Activated T-cell treated with anti-CD3 and anti-CD28 coated beads, Interleukin-2, amount 50 U/mL, for 24 hours (primary cell): ENCODE measurements around the gene CCDC177.

Source experiments
- DNase-seq: peaks from one replicate; pipeline ENCODE4 v3.0.0-alpha.2; 2020
- H3K27ac Mint-ChIP-seq: 2 replicates; pipeline ENCODE4 v1.8.0; 2020; ENCODE audit warnings: mild to moderate bottlenecking, mixed read lengths
- H3K27me3 Mint-ChIP-seq: 2 replicates; pipeline ENCODE4 v1.8.0; 2020; ENCODE audit warnings: mixed read lengths
- H3K36me3 Mint-ChIP-seq: 2 replicates; pipeline ENCODE4 v1.8.0; 2020; ENCODE audit warnings: low read depth, mixed read lengths
- H3K4me1 Mint-ChIP-seq: 2 replicates; pipeline ENCODE4 v1.8.0; 2020; ENCODE audit warnings: low read depth, mixed read lengths
- H3K4me3 Mint-ChIP-seq: 2 replicates; pipeline ENCODE4 v1.8.0; 2020; ENCODE audit warnings: mild to moderate bottlenecking, moderate library complexity, mixed read lengths
- H3K9me3 Mint-ChIP-seq: 2 replicates; pipeline ENCODE4 v1.8.0; 2020; ENCODE audit warnings: mixed read lengths

Gene CCDC177

DNA sequence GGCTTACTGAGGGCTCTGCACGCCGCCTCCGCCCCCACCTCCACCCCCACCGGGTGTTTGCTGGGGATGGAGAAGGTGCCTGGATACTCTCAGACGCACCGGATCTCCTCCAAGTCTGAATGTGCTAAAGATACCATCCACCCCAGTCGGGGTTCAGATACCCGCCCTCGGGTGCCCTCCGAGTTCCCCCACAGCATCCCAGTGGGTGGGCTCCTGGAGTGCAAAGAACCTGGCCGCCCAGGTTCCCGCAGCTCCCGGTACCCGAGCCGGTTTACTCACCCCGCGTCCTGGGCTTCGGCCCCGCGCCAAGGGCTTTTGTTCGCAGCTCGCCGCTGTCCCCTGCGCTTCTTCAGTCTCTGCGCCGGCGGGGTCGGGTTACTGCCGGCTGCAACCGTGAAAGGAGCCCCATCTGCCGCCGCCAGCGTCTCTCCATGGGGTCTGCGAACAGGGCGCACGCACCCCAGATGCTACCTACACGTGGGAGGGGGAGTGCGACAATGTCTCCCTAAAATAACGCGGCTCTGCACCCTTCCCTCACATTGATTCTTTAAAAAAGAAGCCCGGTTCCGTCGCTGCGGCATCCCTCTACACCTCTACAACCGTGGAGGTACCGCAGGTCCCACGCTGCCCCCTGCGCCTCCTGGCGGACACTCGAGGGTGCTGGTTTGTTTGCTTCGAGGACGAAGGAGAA, at the start of gene CCDC177:
TSS of gene CCDC177 (minus strand) at position 609 of the 691 bp plus-strand sequence. CDS start 1,249 bp downstream, outside the sequence.
- peak; percentile 84 for DNase-seq

DNA sequence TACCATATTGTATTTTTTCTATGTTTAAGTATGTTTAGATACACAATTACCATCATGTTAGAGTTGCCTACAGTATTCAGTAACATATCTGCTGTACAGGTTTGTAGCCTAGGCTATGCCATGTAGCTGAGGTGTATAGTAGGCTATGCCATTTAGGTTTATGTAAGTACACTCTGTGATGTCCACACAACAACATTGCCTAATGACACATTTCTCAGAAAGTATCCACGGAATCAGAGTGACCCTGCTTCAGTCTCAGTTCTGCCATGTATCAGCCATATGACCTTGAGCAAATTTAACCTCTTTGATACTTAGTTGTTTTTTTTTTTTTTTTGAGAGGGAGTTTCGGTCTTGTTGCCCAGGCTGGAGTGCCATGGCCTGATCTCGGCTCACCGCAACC, 49.5 kb upstream of the CCDC177 start:
- Mint-ChIP-seq H3K4me1 (peaks cover 94% of the 10 kb centered on the region), H3K9me3 (no peaks in the 10 kb centered on the region), H3K27ac (peak overlapping the region; percentile 95), H3K27me3 (no peaks in the 10 kb centered on the region), H3K36me3 (peaks cover 74% of the 10 kb centered on the region), H3K4me3 (peak overlapping the region; percentile 71)
- DNase-seq: no peak

More for the DNA sequence above, at the start of gene CCDC177:
- H3K9me3 Mint-ChIP-seq: no peaks in the 10 kb centered on the region
- H3K4me3 Mint-ChIP-seq: peak within 1 kb of the TSS; percentile 69
- peaks cover 14% of the 10 kb centered on the region for H3K4me1 Mint-ChIP-seq
- peaks cover 65% of the 10 kb centered on the region for H3K27me3 Mint-ChIP-seq
- H3K36me3 Mint-ChIP-seq: no peaks in the 10 kb centered on the region
- H3K27ac Mint-ChIP-seq: no peak within 1 kb of the TSS

GRCh38 chr14:69620981-69621380, 46.3 kb upstream of the CCDC177 start:
- Mint-ChIP-seq H3K27me3 (no peaks in the 10 kb centered on the region), H3K4me3 (peak overlapping the region; percentile 60), H3K27ac (peak overlapping the region; percentile 95), H3K36me3 (peaks cover 83% of the 10 kb centered on the region), H3K4me1 (peaks cover 97% of the 10 kb centered on the region), H3K9me3 (no peaks in the 10 kb centered on the region)
- DNase-seq: no peak

DNA sequence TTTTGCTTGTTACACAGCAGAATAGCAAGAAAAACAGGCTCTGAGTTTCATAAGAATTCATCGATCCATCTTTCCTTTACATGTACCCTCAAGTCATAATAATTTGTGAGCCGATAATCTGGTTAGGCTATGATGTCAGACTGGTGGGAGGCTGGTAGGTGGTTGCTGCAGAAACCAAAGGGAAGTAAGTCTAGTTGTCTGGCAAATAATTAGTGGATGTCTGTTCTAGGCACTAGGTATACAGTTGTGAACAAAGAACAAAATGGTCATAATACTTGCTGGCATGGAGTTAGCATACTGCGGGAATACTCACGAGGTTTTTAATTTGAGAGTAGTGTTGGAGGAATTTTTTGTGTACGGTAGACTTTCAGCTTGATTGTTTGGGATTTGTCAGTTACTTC, 45.5 kb upstream of the CCDC177 start:
- Mint-ChIP-seq H3K36me3 (peaks cover 85% of the 10 kb centered on the region), H3K27me3 (no peaks in the 10 kb centered on the region), H3K4me3 (peak overlapping the region; percentile 60), H3K9me3 (no peaks in the 10 kb centered on the region), H3K27ac (peak overlapping the region; percentile 95), H3K4me1 (peaks cover 97% of the 10 kb centered on the region)
- DNase-seq: no peak

- DNase-seq: no peak
- H3K4me3 Mint-ChIP-seq: peak overlapping the region; percentile 60
- H3K4me1 Mint-ChIP-seq: peaks cover 96% of the 10 kb centered on the region
- H3K27me3 Mint-ChIP-seq: no peaks in the 10 kb centered on the region
- H3K27ac Mint-ChIP-seq: peak overlapping the region; percentile 95
- peaks cover 86% of the 10 kb centered on the region for H3K36me3 Mint-ChIP-seq
- no peaks in the 10 kb centered on the region for H3K9me3 Mint-ChIP-seq
These were observed 44.3 kb upstream of the CCDC177 start for GRCh38 chr14:69619012-69619411.

DNA sequence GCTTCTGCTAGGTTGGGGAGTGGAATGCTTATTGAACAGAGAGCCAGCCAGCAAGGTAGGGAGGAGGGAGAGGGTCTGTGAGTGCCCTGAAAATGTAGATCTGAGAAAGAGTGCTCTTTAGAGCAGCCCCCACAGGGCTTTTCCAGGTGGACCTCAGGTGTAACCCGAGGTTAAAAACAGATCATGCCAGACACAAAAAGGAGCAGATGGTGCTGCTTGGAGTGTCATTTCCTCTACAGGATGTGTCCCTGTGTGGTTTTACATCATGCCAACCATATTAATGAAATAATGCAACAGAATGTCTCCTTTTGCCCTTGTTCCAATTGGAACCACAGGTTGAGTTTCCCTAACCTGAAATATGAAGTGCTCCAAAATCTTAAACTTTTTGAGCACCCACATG, 43.1 kb upstream of the CCDC177 start:
- Mint-ChIP-seq H3K4me3 (peak overlapping the region; percentile 89), H3K27me3 (no peaks in the 10 kb centered on the region), H3K36me3 (peaks cover 91% of the 10 kb centered on the region), H3K27ac (peak overlapping the region; percentile 95), H3K4me1 (peaks cover 95% of the 10 kb centered on the region), H3K9me3 (no peaks in the 10 kb centered on the region)
- DNase-seq: no peak

- Mint-ChIP-seq H3K9me3 (no peaks in the 10 kb centered on the region), H3K36me3 (peaks cover 84% of the 10 kb centered on the region), H3K4me3 (peak overlapping the region; percentile 89), H3K4me1 (peaks cover 81% of the 10 kb centered on the region), H3K27ac (peak overlapping the region; percentile 95), H3K27me3 (no peaks in the 10 kb centered on the region)
- no peak for DNase-seq
These were observed 41.7 kb upstream of the CCDC177 start for GRCh38 chr14:69616408-69616773.

DNA sequence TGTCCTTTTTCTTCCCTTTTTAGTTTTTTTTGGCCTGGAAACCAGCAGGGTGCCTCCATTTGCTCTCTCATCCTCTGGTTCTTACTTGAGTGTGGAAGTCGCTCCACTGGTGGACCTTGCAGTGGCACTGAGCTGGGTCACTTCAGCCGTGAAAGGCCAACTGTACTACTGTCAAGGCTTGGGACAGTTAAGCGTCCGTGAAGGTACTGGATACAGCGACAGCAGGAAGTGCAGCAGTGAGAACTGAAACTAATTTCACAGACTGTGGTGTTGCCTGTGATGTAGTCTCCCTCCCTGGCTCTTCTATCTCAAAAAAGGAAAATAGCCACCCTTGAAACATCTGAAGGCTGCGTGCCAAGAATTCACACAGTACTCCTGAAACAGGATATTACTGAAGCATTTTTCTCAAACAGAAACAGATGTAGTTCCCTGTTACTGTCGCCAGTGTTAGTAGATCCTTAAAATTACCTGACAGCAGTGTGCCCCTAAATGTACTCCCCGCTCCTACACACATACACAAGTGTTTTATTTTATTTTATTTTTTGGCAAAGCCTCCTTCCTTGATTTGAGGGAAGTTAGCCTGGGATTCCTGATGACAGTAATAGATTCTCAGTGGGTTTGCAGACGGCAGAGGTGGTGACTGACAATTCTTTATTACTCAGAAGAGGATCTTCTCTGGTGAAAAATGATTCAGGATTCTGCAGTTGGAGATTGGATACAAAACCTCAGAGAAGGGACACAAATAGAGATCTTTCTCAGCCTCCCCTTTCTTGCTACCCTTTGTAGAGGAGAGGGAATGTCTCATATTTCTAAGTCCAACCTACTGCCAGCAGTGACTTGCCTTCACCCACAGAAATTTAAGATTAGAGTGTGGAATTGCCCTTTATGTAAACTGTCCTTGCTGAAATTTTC, 41.1 kb upstream of the CCDC177 start:
- H3K4me3 Mint-ChIP-seq: peak overlapping the region; percentile 89
- peaks cover 84% of the 10 kb centered on the region for H3K36me3 Mint-ChIP-seq
- peaks cover 79% of the 10 kb centered on the region for H3K4me1 Mint-ChIP-seq
- no peaks in the 10 kb centered on the region for H3K27me3 Mint-ChIP-seq
- no peaks in the 10 kb centered on the region for H3K9me3 Mint-ChIP-seq
- H3K27ac Mint-ChIP-seq: peak overlapping the region; percentile 95
- DNase-seq: no peak

DNA sequence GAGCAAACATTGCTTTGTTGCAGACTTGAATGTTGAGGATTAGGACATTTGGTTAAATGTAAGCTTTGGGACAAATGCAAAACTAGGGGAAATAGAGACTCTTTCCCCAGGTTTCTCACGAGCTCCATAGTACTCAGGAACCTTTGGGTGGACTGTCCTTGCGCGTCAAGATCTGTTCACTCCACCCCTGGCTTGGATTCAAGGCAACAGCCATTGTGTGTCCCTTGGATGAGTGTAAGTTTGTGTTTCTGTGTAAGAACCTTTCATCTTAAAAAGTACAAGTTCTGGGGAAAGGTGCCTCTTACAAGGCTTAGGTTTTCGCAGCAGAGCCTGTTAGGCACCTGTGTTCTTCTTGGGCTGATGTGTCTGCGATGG, 40.4 kb upstream of the CCDC177 start:
- DNase-seq: no peak
- Mint-ChIP-seq H3K9me3 (no peaks in the 10 kb centered on the region), H3K36me3 (peaks cover 80% of the 10 kb centered on the region), H3K27ac (peak overlapping the region; percentile 95), H3K27me3 (no peaks in the 10 kb centered on the region), H3K4me3 (peak overlapping the region; percentile 89), H3K4me1 (peaks cover 79% of the 10 kb centered on the region)

DNA sequence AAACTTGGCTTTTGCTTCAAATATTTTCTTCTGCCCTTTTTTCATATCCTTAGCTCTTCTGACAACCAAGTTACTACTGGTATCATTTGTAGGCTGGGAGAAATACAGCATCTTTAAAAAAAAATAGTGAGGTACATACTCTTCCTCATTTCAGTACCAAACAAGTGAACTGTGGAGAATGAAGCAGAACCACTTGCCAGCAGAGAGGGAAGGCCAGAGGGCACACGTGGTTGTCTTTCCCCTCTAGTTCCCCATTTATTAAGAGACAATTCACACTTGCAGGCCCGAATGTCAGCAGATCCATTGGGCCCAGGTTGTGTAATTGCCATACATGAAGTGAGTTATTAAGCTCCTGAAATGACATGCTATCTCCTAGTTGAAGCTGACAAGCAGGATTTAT, 39.9 kb upstream of the CCDC177 start:
- H3K4me3 Mint-ChIP-seq: peak overlapping the region; percentile 89
- H3K27me3 Mint-ChIP-seq: no peaks in the 10 kb centered on the region
- no peaks in the 10 kb centered on the region for H3K9me3 Mint-ChIP-seq
- H3K36me3 Mint-ChIP-seq: peaks cover 75% of the 10 kb centered on the region
- no peak for DNase-seq
- H3K27ac Mint-ChIP-seq: peak overlapping the region; percentile 95
- H3K4me1 Mint-ChIP-seq: peaks cover 79% of the 10 kb centered on the region

DNA sequence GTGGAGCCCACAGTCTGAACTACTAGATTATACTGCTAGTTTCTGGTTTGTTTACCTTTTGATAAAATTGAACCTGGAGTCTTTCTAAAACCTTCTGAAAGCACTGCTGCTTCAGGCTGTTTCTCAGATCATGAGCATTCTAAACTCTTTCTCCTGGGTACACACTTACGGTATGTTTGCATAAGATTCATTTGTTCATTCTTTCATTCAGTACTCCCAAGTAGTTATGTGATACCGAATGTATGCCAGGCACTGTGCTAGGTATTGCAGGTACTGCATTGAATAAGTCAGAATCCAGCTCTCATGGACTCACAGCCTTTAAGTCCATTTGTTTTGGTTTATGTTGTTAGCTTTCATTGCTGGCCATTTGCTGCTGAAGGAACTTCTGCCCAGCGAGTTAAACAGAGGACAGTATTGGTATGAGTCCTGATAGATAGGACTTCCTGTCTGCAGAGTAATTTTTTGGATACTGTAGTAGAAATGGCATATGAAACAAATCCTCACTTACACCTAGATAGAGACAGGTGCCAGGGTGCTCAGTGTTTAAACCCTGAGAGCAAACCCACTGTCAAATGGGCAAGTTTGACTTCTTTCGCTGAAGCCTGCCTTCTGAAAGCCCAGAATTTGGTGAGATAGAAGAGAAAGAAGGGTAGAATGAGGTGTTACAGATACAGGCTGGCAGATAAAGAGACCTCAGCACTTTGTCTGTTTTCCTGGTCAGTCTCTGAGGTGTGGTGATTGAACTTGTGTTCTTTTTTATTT, 38.8 kb upstream of the CCDC177 start:
- no peaks in the 10 kb centered on the region for H3K9me3 Mint-ChIP-seq
- DNase-seq: no peak
- peaks cover 64% of the 10 kb centered on the region for H3K36me3 Mint-ChIP-seq
- H3K4me1 Mint-ChIP-seq: peaks cover 74% of the 10 kb centered on the region
- H3K27ac Mint-ChIP-seq: peak overlapping the region; percentile 95
- no peaks in the 10 kb centered on the region for H3K27me3 Mint-ChIP-seq
- peak overlapping the region; percentile 89 for H3K4me3 Mint-ChIP-seq

GRCh38 chr14:69612783-69613130, 38.1 kb upstream of the CCDC177 start:
- peak overlapping the region; percentile 89 for H3K4me3 Mint-ChIP-seq
- no peak for DNase-seq
- peaks cover 67% of the 10 kb centered on the region for H3K4me1 Mint-ChIP-seq
- H3K27me3 Mint-ChIP-seq: no peaks in the 10 kb centered on the region
- peaks cover 57% of the 10 kb centered on the region for H3K36me3 Mint-ChIP-seq
- peak overlapping the region; percentile 95 for H3K27ac Mint-ChIP-seq
- H3K9me3 Mint-ChIP-seq: no peaks in the 10 kb centered on the region

DNA sequence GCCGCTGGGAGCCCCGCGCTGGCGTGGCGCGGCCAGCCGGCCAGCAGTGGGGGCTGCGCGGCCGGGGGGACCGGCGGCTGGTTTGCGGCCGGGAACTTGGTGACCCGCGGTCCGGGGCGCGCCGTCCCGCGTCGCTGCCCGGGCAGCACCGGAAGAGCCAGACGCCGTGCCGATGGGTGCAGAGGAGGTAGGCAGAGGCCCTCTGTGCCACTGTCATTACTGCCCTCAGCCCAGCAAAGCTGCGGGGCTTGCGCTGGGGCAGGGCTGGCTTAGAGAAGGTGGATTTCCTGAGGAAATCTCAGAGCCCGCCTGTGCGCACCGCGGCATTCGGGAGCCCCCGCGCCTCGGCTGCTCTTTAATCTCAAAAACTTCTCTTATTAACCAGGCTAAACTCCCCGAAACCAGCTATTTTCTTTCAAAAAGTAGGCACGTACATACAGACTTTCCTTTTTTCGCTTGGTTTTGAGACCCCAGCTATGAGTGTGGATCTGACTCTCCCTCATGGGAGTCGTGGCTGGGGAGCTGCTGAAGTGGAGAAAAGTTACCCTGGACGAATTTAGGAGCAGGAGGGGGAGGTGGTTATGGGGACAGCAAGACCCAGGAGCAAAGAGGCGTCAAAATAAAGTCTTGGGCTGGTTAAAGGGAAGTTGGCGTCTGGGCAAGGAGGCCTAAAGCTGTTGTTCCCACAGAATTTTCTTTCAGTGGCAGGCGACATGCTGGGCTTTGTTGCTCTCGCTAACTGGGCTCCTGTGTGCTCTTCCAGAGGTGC, 37.5 kb upstream of the CCDC177 start:
- H3K27me3 Mint-ChIP-seq: no peaks in the 10 kb centered on the region
- peak overlapping the region; percentile 89 for H3K4me3 Mint-ChIP-seq
- peaks cover 51% of the 10 kb centered on the region for H3K36me3 Mint-ChIP-seq
- peak; percentile 66 for DNase-seq
- peaks cover 61% of the 10 kb centered on the region for H3K4me1 Mint-ChIP-seq
- H3K9me3 Mint-ChIP-seq: no peaks in the 10 kb centered on the region
- peak overlapping the region; percentile 95 for H3K27ac Mint-ChIP-seq
